ENCODE data around the gene ERMP1. TPM values are rescaled to one million over a fixed set of nuclear protein-coding genes. Genes with fewer than 3 reads are reported as not detected.
"Not testable (repeated sequence)": the region's sequence is repeated elsewhere in the genome, so short reads cannot be mapped to it uniquely, and the experiment has no call there.

The ERMP1 gene
- total RNA-seq, result 11.0 TPM

- peaks cover 0 to 4% (median 0%) of the 10 kb centered on the region in 3 donors for H3K36me3 ChIP-seq (ENCODE audit: control insufficient read depth in 3 of 3, insufficient read depth in 3 of 3, low read length in 3 of 3)
- peak within 1 kb of the TSS; percentile 49 for H3K27ac ChIP-seq (ENCODE audit: low read depth, low read length)
- H3K9ac ChIP-seq (ENCODE audit: low read depth in 1 of 3, low read length in 3 of 3), result peak within 1 kb of the TSS; percentile 82 to 90 (median 86)
- H3K4me1 ChIP-seq (ENCODE audit: control insufficient read depth in 3 of 3, insufficient read depth in 3 of 3, low read length in 3 of 3), result peaks cover 14 to 25% (median 18%) of the 10 kb centered on the region in 3 donors
- H3K27me3 ChIP-seq (ENCODE audit: control insufficient read depth in 3 of 3, insufficient read depth in 3 of 3, low read length in 3 of 3), result no peaks in the 10 kb centered on the region
- H3K4me3 ChIP-seq (ENCODE audit: low read length in 3 of 3), result peak within 1 kb of the TSS; percentile 88 to 92 (median 92)
- no peaks in the 10 kb centered on the region for H3K9me3 ChIP-seq (ENCODE audit: control insufficient read depth in 3 of 3, low read length in 3 of 3)
Measured at GRCh38 chr9:5832538-5833529, at the start of gene ERMP1. Gene ERMP1 (minus strand): TSS chr9:5833117. CDS start chr9:5833027, 90 bp downstream.

GRCh38 chr9:5882244-5883012 lies 49.5 kb upstream of the ERMP1 start:
- H3K36me3 ChIP-seq (ENCODE audit: control insufficient read depth in 3 of 3, insufficient read depth in 3 of 3, low read length in 3 of 3); H3K9me3 ChIP-seq (ENCODE audit: control insufficient read depth in 3 of 3, low read length in 3 of 3); H3K4me3 ChIP-seq (ENCODE audit: low read length in 3 of 3); H3K9ac ChIP-seq (ENCODE audit: low read depth in 1 of 3, low read length in 3 of 3); H3K27me3 ChIP-seq (ENCODE audit: control insufficient read depth in 3 of 3, insufficient read depth in 3 of 3, low read length in 3 of 3); H3K4me1 ChIP-seq (ENCODE audit: control insufficient read depth in 3 of 3, insufficient read depth in 3 of 3, low read length in 3 of 3); H3K27ac ChIP-seq (ENCODE audit: low read depth, low read length): not testable (repeated sequence)

- no peaks in the 10 kb centered on the region for H3K27me3 ChIP-seq (ENCODE audit: control insufficient read depth in 3 of 3, insufficient read depth in 3 of 3, low read length in 3 of 3)
- no peak overlapping the region for H3K27ac ChIP-seq (ENCODE audit: low read depth, low read length)
- no peaks in the 10 kb centered on the region for H3K4me1 ChIP-seq (ENCODE audit: control insufficient read depth in 3 of 3, insufficient read depth in 3 of 3, low read length in 3 of 3)
- H3K4me3 ChIP-seq (ENCODE audit: low read length in 3 of 3), result no peak overlapping the region
- H3K36me3 ChIP-seq (ENCODE audit: control insufficient read depth in 3 of 3, insufficient read depth in 3 of 3, low read length in 3 of 3), result peaks cover 4 to 6% (median 6%) of the 10 kb centered on the region in 3 donors
- H3K9me3 ChIP-seq (ENCODE audit: control insufficient read depth in 3 of 3, low read length in 3 of 3), result no peaks in the 10 kb centered on the region
- H3K9ac ChIP-seq (ENCODE audit: low read depth in 1 of 3, low read length in 3 of 3), result no peak overlapping the region
Measured at GRCh38 chr9:5879419-5880181, 46.7 kb upstream of the ERMP1 start.

GRCh38 chr9:5876711-5877110 lies 43.8 kb upstream of the ERMP1 start:
- Histone ChIP-seq H3K27me3 (ENCODE audit: control insufficient read depth in 3 of 3, insufficient read depth in 3 of 3, low read length in 3 of 3) (no peaks in the 10 kb centered on the region), H3K9ac (ENCODE audit: low read depth in 1 of 3, low read length in 3 of 3) (no peak overlapping the region), H3K27ac (ENCODE audit: low read depth, low read length) (no peak overlapping the region), H3K4me3 (ENCODE audit: low read length in 3 of 3) (no peak overlapping the region), H3K36me3 (ENCODE audit: control insufficient read depth in 3 of 3, insufficient read depth in 3 of 3, low read length in 3 of 3) (peaks cover 6 to 8% (median 7%) of the 10 kb centered on the region in 3 donors), H3K4me1 (ENCODE audit: control insufficient read depth in 3 of 3, insufficient read depth in 3 of 3, low read length in 3 of 3) (no peaks in the 10 kb centered on the region), H3K9me3 (ENCODE audit: control insufficient read depth in 3 of 3, low read length in 3 of 3) (no peaks in the 10 kb centered on the region)

- H3K4me1 ChIP-seq (ENCODE audit: control insufficient read depth in 3 of 3, insufficient read depth in 3 of 3, low read length in 3 of 3), result no peaks in the 10 kb centered on the region
- peaks cover 6 to 8% (median 7%) of the 10 kb centered on the region in 3 donors for H3K36me3 ChIP-seq (ENCODE audit: control insufficient read depth in 3 of 3, insufficient read depth in 3 of 3, low read length in 3 of 3)
- H3K9ac ChIP-seq (ENCODE audit: low read depth in 1 of 3, low read length in 3 of 3), result no peak overlapping the region
- H3K4me3 ChIP-seq (ENCODE audit: low read length in 3 of 3), result no peak overlapping the region
- H3K9me3 ChIP-seq (ENCODE audit: control insufficient read depth in 3 of 3, low read length in 3 of 3), result no peaks in the 10 kb centered on the region
- no peaks in the 10 kb centered on the region for H3K27me3 ChIP-seq (ENCODE audit: control insufficient read depth in 3 of 3, insufficient read depth in 3 of 3, low read length in 3 of 3)
- no peak overlapping the region for H3K27ac ChIP-seq (ENCODE audit: low read depth, low read length)
Measured at GRCh38 chr9:5876026-5876425, 43.1 kb upstream of the ERMP1 start.

GRCh38 chr9:5874048-5874447 lies 41.1 kb upstream of the ERMP1 start:
- Histone ChIP-seq H3K27me3 (ENCODE audit: control insufficient read depth in 3 of 3, insufficient read depth in 3 of 3, low read length in 3 of 3) (no peaks in the 10 kb centered on the region), H3K4me3 (ENCODE audit: low read length in 3 of 3) (no peak overlapping the region), H3K36me3 (ENCODE audit: control insufficient read depth in 3 of 3, insufficient read depth in 3 of 3, low read length in 3 of 3) (peaks cover 6 to 8% (median 7%) of the 10 kb centered on the region in 3 donors), H3K27ac (ENCODE audit: low read depth, low read length) (no peak overlapping the region), H3K9ac (ENCODE audit: low read depth in 1 of 3, low read length in 3 of 3) (no peak overlapping the region), H3K9me3 (ENCODE audit: control insufficient read depth in 3 of 3, low read length in 3 of 3) (no peaks in the 10 kb centered on the region), H3K4me1 (ENCODE audit: control insufficient read depth in 3 of 3, insufficient read depth in 3 of 3, low read length in 3 of 3) (no peaks in the 10 kb centered on the region)

- H3K9me3 ChIP-seq (ENCODE audit: control insufficient read depth in 3 of 3, low read length in 3 of 3), result no peaks in the 10 kb centered on the region
- no peak overlapping the region for H3K4me3 ChIP-seq (ENCODE audit: low read length in 3 of 3)
- peaks cover 6 to 8% (median 7%) of the 10 kb centered on the region in 3 donors for H3K36me3 ChIP-seq (ENCODE audit: control insufficient read depth in 3 of 3, insufficient read depth in 3 of 3, low read length in 3 of 3)
- H3K4me1 ChIP-seq (ENCODE audit: control insufficient read depth in 3 of 3, insufficient read depth in 3 of 3, low read length in 3 of 3), result no peaks in the 10 kb centered on the region
- no peak overlapping the region for H3K27ac ChIP-seq (ENCODE audit: low read depth, low read length)
- H3K27me3 ChIP-seq (ENCODE audit: control insufficient read depth in 3 of 3, insufficient read depth in 3 of 3, low read length in 3 of 3), result no peaks in the 10 kb centered on the region
- H3K9ac ChIP-seq (ENCODE audit: low read depth in 1 of 3, low read length in 3 of 3), result no peak overlapping the region
Measured at GRCh38 chr9:5873439-5873838, 40.5 kb upstream of the ERMP1 start.

GRCh38 chr9:5872511-5872910 lies 39.6 kb upstream of the ERMP1 start:
- Histone ChIP-seq H3K27ac (ENCODE audit: low read depth, low read length) (no peak overlapping the region), H3K27me3 (ENCODE audit: control insufficient read depth in 3 of 3, insufficient read depth in 3 of 3, low read length in 3 of 3) (no peaks in the 10 kb centered on the region), H3K4me1 (ENCODE audit: control insufficient read depth in 3 of 3, insufficient read depth in 3 of 3, low read length in 3 of 3) (no peaks in the 10 kb centered on the region), H3K9ac (ENCODE audit: low read depth in 1 of 3, low read length in 3 of 3) (no peak overlapping the region), H3K4me3 (ENCODE audit: low read length in 3 of 3) (no peak overlapping the region), H3K36me3 (ENCODE audit: control insufficient read depth in 3 of 3, insufficient read depth in 3 of 3, low read length in 3 of 3) (peaks cover 7 to 11% (median 8%) of the 10 kb centered on the region in 3 donors), H3K9me3 (ENCODE audit: control insufficient read depth in 3 of 3, low read length in 3 of 3) (no peaks in the 10 kb centered on the region)

GRCh38 chr9:5871785-5872184 lies 38.9 kb upstream of the ERMP1 start:
- H3K36me3 ChIP-seq (ENCODE audit: control insufficient read depth in 3 of 3, insufficient read depth in 3 of 3, low read length in 3 of 3), result peaks cover 7 to 8% (median 7%) of the 10 kb centered on the region in 3 donors

More at GRCh38 chr9:5871785-5872184, 38.9 kb upstream of the ERMP1 start:
- Histone ChIP-seq H3K27me3 (ENCODE audit: control insufficient read depth in 3 of 3, insufficient read depth in 3 of 3, low read length in 3 of 3) (no peaks in the 10 kb centered on the region), H3K4me3 (ENCODE audit: low read length in 3 of 3) (no peak overlapping the region), H3K4me1 (ENCODE audit: control insufficient read depth in 3 of 3, insufficient read depth in 3 of 3, low read length in 3 of 3) (no peaks in the 10 kb centered on the region), H3K27ac (ENCODE audit: low read depth, low read length) (no peak overlapping the region), H3K9ac (ENCODE audit: low read depth in 1 of 3, low read length in 3 of 3) (no peak overlapping the region), H3K9me3 (ENCODE audit: control insufficient read depth in 3 of 3, low read length in 3 of 3) (no peaks in the 10 kb centered on the region)
